GM12878 (cell line): ENCODE measurements around the gene PPP2R2B. TPM values are rescaled to one million over a fixed set of nuclear protein-coding genes. Genes with fewer than 3 reads are reported as not detected.

Experiments used
- ATAC-seq: fragments of 200-7000 bp; cut with Tn5 transposase; 3 replicates; pipeline ENCODE4 v1.9.1; 2020; ENCODE audit warnings: mild to moderate bottlenecking, moderate library complexity
- BruUV-seq: library from RNA; stranded (reverse); fragments of 400-500 nt; replicated peaks from 2 replicates; lab custom pipeline; 2021; lab: Mats Ljungman, UMichigan
- CTCF ChIA-PET: fragments of 300-600 bp; sonication (Branson Sonifier 250); formaldehyde crosslinking; extraction: SDS; loops from one replicate; lab custom pipeline; 2021; ENCODE audit warnings: inconsistent platforms; lab: Yijun Ruan, JAX
- POLR2A ChIA-PET: fragments of 350-600 bp; formaldehyde crosslinking; extraction: SDS; loops from one replicate; lab custom pipeline; 2021; ENCODE audit warnings: inconsistent platforms; lab: Charles Lee
- RAD21 ChIA-PET: fragments of 300-600 bp; sonication (Branson Sonifier 250); formaldehyde crosslinking; loops from one replicate; lab custom pipeline; 2023; ENCODE audit warnings: antibody characterized with exemption; ENCODE audit not compliant: unreplicated experiment; lab: Charles Lee
- SMC1A ChIA-PET: fragments of 300-600 bp; sonication (Branson Sonifier 250); formaldehyde crosslinking; loops from one replicate; lab custom pipeline; 2023; ENCODE audit not compliant: unreplicated experiment, uncharacterized antibody; lab: Charles Lee
- DNase-seq: peaks from one replicate; pipeline ENCODE4 v3.0.0-alpha.2; 2011; ENCODE audit warnings: low read depth, low spot score
- FAIRE-seq: peaks from 3 replicates; lab custom pipeline; 2011; peaks lifted over from hg19 to GRCh38; lab: Jason Lieb, UNC
- H2AFZ ChIP-seq: 2 replicates; pipeline ENCODE4 v1.6.0; 2011; ENCODE audit warnings: low read depth, low read length, control low read depth; ENCODE audit not compliant: control insufficient read depth
- H3K27ac ChIP-seq: 2 replicates; pipeline ENCODE4 v1.5.1; 2011; ENCODE audit warnings: control low read depth; ENCODE audit not compliant: control insufficient read depth, insufficient read depth
- H3K27me3 ChIP-seq, 2 experiments: replicated peaks in 1 of 2; 2 replicates each; pipeline versions ENCODE4 v1.6.0 to v1.6.1; 2011; ENCODE audit warnings: low read length in 1 of 2; ENCODE audit not compliant: control insufficient read depth in 2 of 2, insufficient read depth in 2 of 2
- H3K36me3 ChIP-seq, 2 experiments: 2 replicates each; pipeline ENCODE4 v1.5.1; 2011; ENCODE audit warnings: low read length in 1 of 2; ENCODE audit not compliant: control insufficient read depth in 2 of 2, insufficient read depth in 2 of 2
- H3K4me1 ChIP-seq: 2 replicates; pipeline ENCODE4 v1.6.1; 2011; ENCODE audit warnings: mild to moderate bottlenecking, low read length, moderate library complexity, mixed read lengths; ENCODE audit not compliant: control insufficient read depth, insufficient read depth
- H3K4me2 ChIP-seq: 2 replicates; pipeline ENCODE4 v1.6.0; 2011; ENCODE audit warnings: control low read depth; ENCODE audit not compliant: control insufficient read depth, insufficient read depth
- H3K4me3 ChIP-seq: fragments of 200-600 bp; sonication (generic); 2 replicates; pipeline ENCODE4 v1.5.1; 2016
- H3K79me2 ChIP-seq: 2 replicates; pipeline ENCODE4 v1.6.0; 2011; ENCODE audit warnings: low read length; ENCODE audit not compliant: control insufficient read depth, insufficient read depth
- H3K9ac ChIP-seq: 2 replicates; pipeline ENCODE4 v1.8.0; 2011; ENCODE audit warnings: low read length, control low read depth, mixed read lengths; ENCODE audit not compliant: control insufficient read depth, insufficient read depth
- H3K9me3 ChIP-seq: replicated peaks from 3 replicates; pipeline ENCODE4 v1.5.1; 2011; ENCODE audit warnings: mild to moderate bottlenecking, low read length; ENCODE audit not compliant: control insufficient read depth, insufficient read depth
- H4K20me1 ChIP-seq: 2 replicates; pipeline ENCODE4 v1.6.0; 2011; ENCODE audit not compliant: control insufficient read depth, insufficient read depth
- MTA2 ChIP-seq: fragments of 450-650 bp; IDR thresholded peaks from 2 replicates; pipeline ENCODE4 v1.6.1; 2016; ENCODE audit warnings: low read depth, mild to moderate bottlenecking, moderate library complexity
- RAD21 ChIP-seq: IDR thresholded peaks from 2 replicates; pipeline ENCODE4 v1.6.1; 2011; ENCODE audit warnings: mild to moderate bottlenecking, low read depth, low read length, moderate library complexity; ENCODE audit not compliant: insufficient read depth
- SMC3 ChIP-seq: IDR thresholded peaks from 2 replicates; pipeline ENCODE4 v1.6.1; 2011; ENCODE audit warnings: low read length, improper control_type of control experiment, borderline replicate concordance
- SREBF2 ChIP-seq: IDR thresholded peaks from 2 replicates; pipeline ENCODE4 v1.6.1; 2012; ENCODE audit warnings: mild to moderate bottlenecking, low read length
- TCF3 ChIP-seq: IDR thresholded peaks from 2 replicates; pipeline ENCODE4 v1.6.1; 2012; ENCODE audit warnings: low read depth, mild to moderate bottlenecking, low read length, borderline replicate concordance; ENCODE audit not compliant: insufficient read depth
- ZNF207 ChIP-seq: fragments of 450-650 bp; IDR thresholded peaks from 2 replicates; pipeline ENCODE4 v1.6.1; 2014; ENCODE audit warnings: antibody characterized with exemption, mild to moderate bottlenecking, borderline replicate concordance
- WGBS: methylation state at CpG from one replicate; pipeline ENCODE4 v1.1.6; 2016; ENCODE audit warnings: low lambda C conversion rate; ENCODE audit not compliant: insufficient replicate concordance, insufficient coverage; ENCODE audit errors: missing lambda C conversion rate; 5-methylcytosine and 5-hydroxymethylcytosine counted together
- in situ Hi-C: fragments of 300-500 bp; cut with MboI; formaldehyde crosslinking; loops from 9 replicates; pipeline ENCODE4 v1.14.3; 2018; ENCODE audit warnings: mixed read lengths
- intact Hi-C: fragments of 100-400 bp; cut with micrococcal nuclease; formaldehyde crosslinking; loops from one replicate; pipeline ENCODE4 v1.14.2; 2022; ENCODE audit not compliant: unreplicated experiment
- polyA plus RNA-seq, 11 experiments: library from polyadenylated mRNA; depleted of rRNA in 4 of 11; unstranded in 6 of 11; stranded (reverse) in 5 of 11; fragments of >200 nt; fragmentation: Nextera tagmentation in 4 of 11; fragmentation: Illumina TruSeq in 1 of 11; extraction: Ambion mirVana in 4 of 11; extraction: Trizol in 1 of 11; gene quantifications; 1 replicate in 1 of 11; 2 replicates in 10 of 11; pipeline versions ENCODE4 v1.2.1 to v1.2.3, GENCODE V29; 2011 to 2016; ENCODE audit warnings: inconsistent platforms in 2 of 11, missing spikeins in 2 of 11, low read depth in 1 of 11
- total RNA-seq, 4 experiments: library from RNA; depleted of rRNA in 3 of 4; stranded (reverse); fragments of >200 nt in 3 of 4; fragmentation: Illumina TruSeq in 1 of 4; extraction: Trizol in 1 of 4; gene quantifications; 2 replicates each; pipeline versions ENCODE4 v1.2.1 to v1.2.3, GENCODE V29; 2013 to 2021
- TF ChIP-seq, protein P1 (sequence below), 3 experiments: IDR thresholded peaks in 2 of 3; conservative IDR thresholded peaks in 1 of 3; 2 replicates each; pipeline ENCODE4 v1.5.1; 2011; ENCODE audit warnings: low read depth in 3 of 3, low read length in 3 of 3, mild to moderate bottlenecking in 3 of 3, control low read depth in 2 of 3, moderate library complexity in 2 of 3, inconsistent platforms in 1 of 3, mixed read lengths in 1 of 3; ENCODE audit not compliant: control insufficient read depth in 2 of 3, insufficient read depth in 1 of 3; ENCODE audit errors: extremely low read depth in 1 of 3

Gene PPP2R2B
- total and polyA plus RNA-seq, 10 of the 15 experiments (the other 5 are each of a cell fraction or from before 2014, with no cell fraction given) = not detected

DNA sequence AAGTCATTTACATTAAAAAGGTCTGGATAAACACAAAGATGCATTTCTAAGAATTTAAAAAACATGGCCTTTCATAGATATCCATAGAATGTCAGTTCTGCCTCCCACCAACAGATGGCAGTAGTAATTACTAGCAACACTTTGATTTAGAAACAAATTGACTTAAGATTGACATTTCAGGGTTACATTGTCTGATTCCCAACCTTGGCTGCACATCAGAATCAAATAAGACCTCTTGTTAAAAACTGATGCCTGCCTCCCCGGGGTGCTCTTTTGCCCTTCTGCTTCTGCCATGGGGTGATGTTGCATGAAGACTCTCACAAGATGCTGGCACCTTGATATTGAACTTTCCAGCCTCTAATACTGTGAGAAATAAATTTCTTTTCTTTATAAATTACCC is 216.3 kb downstream of the PPP2R2B start:
- Histone ChIP-seq H3K79me2 (no peaks in the 10 kb centered on the region), H3K4me2 (no peak overlapping the region), H3K36me3 (no peaks in the 10 kb centered on the region), H4K20me1 (no peaks in the 10 kb centered on the region), H3K4me1 (no peaks in the 10 kb centered on the region), H2AFZ (no peak overlapping the region), H3K9me3 (no peaks in the 10 kb centered on the region), H3K9ac (no peak overlapping the region), H3K27me3 (no peaks in the 10 kb centered on the region), H3K27ac (no peak overlapping the region), H3K4me3 (no peak overlapping the region)
- ChIA-PET CTCF (interaction anchor here (0.6 to 5.5 kb wide), 8 partner anchors 9 to 707 kb away, joined by 3 to 34 read pairs (median 4); no protein-coding TSS in a partner anchor), POLR2A (no interaction called here), RAD21 (interaction anchor here (1.8 kb wide), 1 partner anchor 304 kb away, joined by 6 read pairs; no protein-coding TSS in a partner anchor), SMC1A (interaction anchor here (0.9 to 1.8 kb wide), 3 partner anchors 9 to 305 kb away, joined by 3 to 8 read pairs (median 3); no protein-coding TSS in a partner anchor)
- in situ Hi-C loops = no loop called here
- ATAC-seq = no peak
- DNase-seq = no peak
- no TSS peak for BruUV-seq
- 39% methylated on average over 1 of the region's 1 CpG for WGBS
- FAIRE-seq = peak; percentile 79
- no peak for TF ChIP-seq TCF3
- no peak for TF ChIP-seq MTA2
- TF ChIP-seq SMC3 = peak; percentile 53; the same call in 1 of the 2 replicates
- TF ChIP-seq ZNF207 = no peak
- TF ChIP-seq, protein P1, sequence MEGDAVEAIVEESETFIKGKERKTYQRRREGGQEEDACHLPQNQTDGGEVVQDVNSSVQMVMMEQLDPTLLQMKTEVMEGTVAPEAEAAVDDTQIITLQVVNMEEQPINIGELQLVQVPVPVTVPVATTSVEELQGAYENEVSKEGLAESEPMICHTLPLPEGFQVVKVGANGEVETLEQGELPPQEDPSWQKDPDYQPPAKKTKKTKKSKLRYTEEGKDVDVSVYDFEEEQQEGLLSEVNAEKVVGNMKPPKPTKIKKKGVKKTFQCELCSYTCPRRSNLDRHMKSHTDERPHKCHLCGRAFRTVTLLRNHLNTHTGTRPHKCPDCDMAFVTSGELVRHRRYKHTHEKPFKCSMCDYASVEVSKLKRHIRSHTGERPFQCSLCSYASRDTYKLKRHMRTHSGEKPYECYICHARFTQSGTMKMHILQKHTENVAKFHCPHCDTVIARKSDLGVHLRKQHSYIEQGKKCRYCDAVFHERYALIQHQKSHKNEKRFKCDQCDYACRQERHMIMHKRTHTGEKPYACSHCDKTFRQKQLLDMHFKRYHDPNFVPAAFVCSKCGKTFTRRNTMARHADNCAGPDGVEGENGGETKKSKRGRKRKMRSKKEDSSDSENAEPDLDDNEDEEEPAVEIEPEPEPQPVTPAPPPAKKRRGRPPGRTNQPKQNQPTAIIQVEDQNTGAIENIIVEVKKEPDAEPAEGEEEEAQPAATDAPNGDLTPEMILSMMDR (IDR thresholded peaks at IDR 0.05 in 2 of 3, conservative IDR thresholded peaks at IDR 0.05 in 1 of 3; ENCODE audit: control insufficient read depth in 2 of 3, extremely low read depth in 1 of 3, insufficient read depth in 1 of 3, low read depth in 3 of 3, low read length in 3 of 3) = peak; percentile 44 to 63 (median 52); a peak in 4 of 6 replicates
- peak; percentile 27; the same call in 1 of the 2 replicates for TF ChIP-seq RAD21
- no peak for TF ChIP-seq SREBF2
- intact Hi-C loops = loop anchor here (1.0 to 10.0 kb wide), 3 partner anchors 120 to 523 kb away; no protein-coding TSS in a partner anchor
